GM18861 (cell line): ENCODE measurements around the gene MREG.
"Not testable (repeated sequence)": the region's sequence is repeated elsewhere in the genome, so short reads cannot be mapped to it uniquely, and the experiment has no call there.

ENCODE experiments used
- ATAC-seq: cut with Tn5 transposase; IDR thresholded peaks from one replicate; pipeline ENCODE4 v1.9.1; 2021; ENCODE audit not compliant: unreplicated experiment

Gene MREG

GRCh38 chr2:216021768-216022565, 8.6 kb upstream of the MREG start:
- ATAC-seq: no peak

- ATAC-seq: no peak
Observed at GRCh38 chr2:216018709-216019108, 5.4 kb upstream of the MREG start.

GRCh38 chr2:216017365-216017764, 4.0 kb upstream of the MREG start:
- ATAC-seq: peak; percentile 40

- ATAC-seq: no peak
Observed at GRCh38 chr2:216016581-216016980, 3.2 kb upstream of the MREG start.

GRCh38 chr2:216015722-216016464, 2.5 kb upstream of the MREG start:
- ATAC-seq: peak; percentile 82

GRCh38 chr2:216014986-216015385, 1.6 kb upstream of the MREG start:
- ATAC-seq: no peak

GRCh38 chr2:216014006-216014405, 655 bp upstream of the MREG start:
- no peak for ATAC-seq

- no peak for ATAC-seq
Observed at GRCh38 chr2:216012830-216013079, 596 bp downstream of the MREG start.

GRCh38 chr2:216012133-216012829, 1.1 kb downstream of the MREG start:
- ATAC-seq: no peak

GRCh38 chr2:216009215-216009614, 4.1 kb downstream of the MREG start:
- ATAC-seq: not testable (repeated sequence)

- ATAC-seq: no peak
Observed at GRCh38 chr2:216008387-216008786, 5.0 kb downstream of the MREG start.

GRCh38 chr2:216006164-216006663, 7.1 kb downstream of the MREG start:
- ATAC-seq: peak; percentile 31

GRCh38 chr2:216004697-216005283, 8.6 kb downstream of the MREG start:
- ATAC-seq: peak; percentile 24

GRCh38 chr2:216003876-216004696, 9.3 kb downstream of the MREG start:
- ATAC-seq: no peak

GRCh38 chr2:216002693-216003092, 10.7 kb downstream of the MREG start:
- no peak for ATAC-seq

GRCh38 chr2:216002101-216002678, 11.2 kb downstream of the MREG start:
- ATAC-seq: no peak

GRCh38 chr2:216001216-216002100, 11.9 kb downstream of the MREG start:
- ATAC-seq: no peak

- no peak for ATAC-seq
Observed at GRCh38 chr2:215998636-215999035, 14.7 kb downstream of the MREG start.

- no peak for ATAC-seq
Observed at GRCh38 chr2:215997219-215997618, 16.1 kb downstream of the MREG start.
